K562 (cell line): ENCODE measurements around the gene NDUFB8. TPM values are rescaled to one million over a fixed set of nuclear protein-coding genes. Genes with fewer than 3 reads are reported as not detected.
A peak's percentile ranks its signal among the peaks of the same experiment; 100 is the strongest.

ENCODE experiments used
- ARID2 ChIP-seq: fragments of 450-650 bp; IDR thresholded peaks from 2 replicates; pipeline ENCODE4 v1.6.1; 2017; ENCODE audit warnings: antibody characterized with exemption, mild to moderate bottlenecking
- BDP1 ChIP-seq: IDR thresholded peaks from 3 replicates; pipeline ENCODE4 v1.6.1; 2011; ENCODE audit not compliant: insufficient read length, insufficient read depth
- CBFA2T2 ChIP-seq: fragments of 450-650 bp; conservative IDR thresholded peaks from 2 replicates; pipeline ENCODE4 v1.6.1; 2017; ENCODE audit warnings: mild to moderate bottlenecking
- CBFB ChIP-seq: sonication (generic); formaldehyde crosslinking; IDR thresholded peaks from 2 replicates; pipeline ENCODE4 v1.4.0; 2020; ENCODE audit warnings: mild to moderate bottlenecking, missing genetic modification reagents
- COPS2 ChIP-seq: fragments of 450-650 bp; conservative IDR thresholded peaks from 2 replicates; pipeline ENCODE4 v1.6.1; 2016; ENCODE audit warnings: mild to moderate bottlenecking, moderate library complexity
- ELK1 ChIP-seq: sonication (generic); formaldehyde crosslinking; IDR thresholded peaks from 2 replicates; pipeline ENCODE4 v1.8.1; 2022; ENCODE audit warnings: missing genetic modification reagents
- ETV5 ChIP-seq: sonication (generic); formaldehyde crosslinking; IDR thresholded peaks from 2 replicates; pipeline ENCODE4 v1.4.0; 2020; ENCODE audit warnings: low read depth, mild to moderate bottlenecking, missing genetic modification reagents
- FOSL1 ChIP-seq: fragments of 200-800 bp; sonication (Bioruptor generic); conservative IDR thresholded peaks from 2 replicates; pipeline ENCODE4 v1.6.1; 2016; ENCODE audit warnings: missing genetic modification characterization, missing compliant biosample characterization
- HDAC8 ChIP-seq: fragments of 450-650 bp; IDR thresholded peaks from 2 replicates; pipeline ENCODE4 v1.6.1; 2016; ENCODE audit warnings: mild to moderate bottlenecking, missing genetic modification characterization, moderate library complexity, missing compliant biosample characterization
- LEF1 ChIP-seq: fragments of 450-650 bp; IDR thresholded peaks from 2 replicates; pipeline ENCODE4 v1.6.1; 2016; ENCODE audit warnings: mild to moderate bottlenecking
- MCM2 ChIP-seq: fragments of 450-650 bp; IDR thresholded peaks from 2 replicates; pipeline ENCODE4 v1.6.1; 2017; ENCODE audit warnings: low read depth, mild to moderate bottlenecking
- MED1 ChIP-seq: sonication (generic); formaldehyde crosslinking; IDR thresholded peaks from 2 replicates; pipeline ENCODE4 v1.8.1; 2023; ENCODE audit warnings: missing genetic modification reagents, borderline replicate concordance
- MEIS2 ChIP-seq: fragments of 450-650 bp; IDR thresholded peaks from 2 replicates; pipeline ENCODE4 v1.6.1; 2014; ENCODE audit warnings: mild to moderate bottlenecking; ENCODE audit not compliant: partially characterized antibody
- NUFIP1 ChIP-seq: fragments of 450-650 bp; IDR thresholded peaks from 2 replicates; pipeline ENCODE4 v1.6.1; 2018; ENCODE audit not compliant: partially characterized antibody
- PCBP1 ChIP-seq: fragments of 200-400 bp; formaldehyde crosslinking; IDR thresholded peaks from 2 replicates; pipeline ENCODE4 v1.6.1; 2018; ENCODE audit warnings: mild to moderate bottlenecking, low read depth, low read length; ENCODE audit not compliant: poor library complexity, severe bottlenecking
- POLR2AphosphoS2 ChIP-seq: IDR thresholded peaks from 2 replicates; pipeline ENCODE4 v1.6.1; 2012; ENCODE audit warnings: low read length, improper control_type of control experiment
- RBM22 ChIP-seq: fragments of 200-400 bp; formaldehyde crosslinking; IDR thresholded peaks from 2 replicates; pipeline ENCODE4 v1.6.1; 2018; ENCODE audit warnings: low read length, low read depth; ENCODE audit not compliant: poor library complexity, severe bottlenecking
- SETDB1 ChIP-seq: IDR thresholded peaks from one replicate; pipeline ENCODE4 v1.6.1; 2012; ENCODE audit warnings: low read length, control low read depth, inconsistent platforms
- ZBTB5 ChIP-seq: fragments of 450-650 bp; IDR thresholded peaks from 2 replicates; pipeline ENCODE4 v1.6.1; 2017; ENCODE audit warnings: antibody characterized with exemption
- ZKSCAN8 ChIP-seq: fragments of 200-800 bp; sonication (Bioruptor generic); IDR thresholded peaks from 2 replicates; pipeline ENCODE4 v1.6.1; 2016; ENCODE audit warnings: missing genetic modification characterization, missing compliant biosample characterization
- ZNF57 ChIP-seq: fragments of 450-650 bp; formaldehyde crosslinking; IDR thresholded peaks from 2 replicates; pipeline ENCODE4 v1.4.0; 2020; ENCODE audit warnings: mild to moderate bottlenecking, moderate library complexity
- polyA plus RNA-seq, 8 experiments: library from polyadenylated mRNA; depleted of rRNA in 4 of 8; stranded (reverse) in 5 of 8; unstranded in 3 of 8; fragments of >200 nt; fragmentation: Nextera tagmentation in 2 of 8; fragmentation: Illumina TruSeq in 1 of 8; extraction: Ambion mirVana in 2 of 8; extraction: Trizol in 1 of 8; gene quantifications; 2 replicates each; pipeline versions ENCODE4 v1.2.1 to v1.2.3, GENCODE V29; 2011 to 2014; ENCODE audit warnings: inconsistent platforms in 1 of 8, missing spikeins in 1 of 8
- total RNA-seq, 7 experiments: library from RNA; depleted of rRNA in 6 of 7; stranded (reverse); fragments of >200 nt in 6 of 7; fragmentation: Illumina TruSeq in 2 of 7; extraction: Trizol in 2 of 7; gene quantifications; 2 replicates each; pipeline versions ENCODE4 v1.2.1 to v1.2.3, GENCODE V29; 2011 to 2021; ENCODE audit warnings: low replicate concordance in 1 of 7
- TF ChIP-seq, protein P1 (sequence below): fragments of 450-650 bp; formaldehyde crosslinking; IDR thresholded peaks from 2 replicates; pipeline ENCODE4 v1.4.0; 2020; ENCODE audit warnings: mild to moderate bottlenecking, moderate library complexity
- TF ChIP-seq, protein P2 (sequence below): fragments of 250-450 bp; sonication (Bioruptor Pico); IDR thresholded peaks from 2 replicates; pipeline ENCODE4 v1.8.0; 2021; ENCODE audit warnings: borderline replicate concordance, mild to moderate bottlenecking, moderate library complexity; ENCODE audit not compliant: poor library complexity, severe bottlenecking

Gene NDUFB8
- total and polyA plus RNA-seq, 9 of the 15 experiments (the other 6 are each of a cell fraction or from before 2014, with no cell fraction given): 131 to 360 (median 199) TPM

- TF ChIP-seq SETDB1 (no peak), FOSL1 (tag) (no peak), BDP1 (no peak), CBFA2T2 (no peak), ZNF57 (no peak), CBFB (CRISPR knock-in tag) (no peak), HDAC8 (tag) (no peak), POLR2AphosphoS2 (no peak), ETV5 (CRISPR knock-in tag) (peak; percentile 77), ZBTB5 (no peak), NUFIP1 (no peak), PCBP1 (no peak), ELK1 (CRISPR knock-in tag) (no peak), LEF1 (no peak), MEIS2 (no peak), ARID2 (no peak), COPS2 (no peak), MED1 (CRISPR knock-in tag) (no peak), RBM22 (no peak), ZKSCAN8 (CRISPR knock-in tag) (no peak), MCM2 (no peak)
- TF ChIP-seq, protein P1, sequence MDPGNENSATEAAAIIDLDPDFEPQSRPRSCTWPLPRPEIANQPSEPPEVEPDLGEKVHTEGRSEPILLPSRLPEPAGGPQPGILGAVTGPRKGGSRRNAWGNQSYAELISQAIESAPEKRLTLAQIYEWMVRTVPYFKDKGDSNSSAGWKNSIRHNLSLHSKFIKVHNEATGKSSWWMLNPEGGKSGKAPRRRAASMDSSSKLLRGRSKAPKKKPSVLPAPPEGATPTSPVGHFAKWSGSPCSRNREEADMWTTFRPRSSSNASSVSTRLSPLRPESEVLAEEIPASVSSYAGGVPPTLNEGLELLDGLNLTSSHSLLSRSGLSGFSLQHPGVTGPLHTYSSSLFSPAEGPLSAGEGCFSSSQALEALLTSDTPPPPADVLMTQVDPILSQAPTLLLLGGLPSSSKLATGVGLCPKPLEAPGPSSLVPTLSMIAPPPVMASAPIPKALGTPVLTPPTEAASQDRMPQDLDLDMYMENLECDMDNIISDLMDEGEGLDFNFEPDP: no peak
- TF ChIP-seq, protein P2, sequence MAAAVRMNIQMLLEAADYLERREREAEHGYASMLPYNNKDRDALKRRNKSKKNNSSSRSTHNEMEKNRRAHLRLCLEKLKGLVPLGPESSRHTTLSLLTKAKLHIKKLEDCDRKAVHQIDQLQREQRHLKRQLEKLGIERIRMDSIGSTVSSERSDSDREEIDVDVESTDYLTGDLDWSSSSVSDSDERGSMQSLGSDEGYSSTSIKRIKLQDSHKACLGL: no peak
Measured at GRCh38 chr10:100535715-100536353, 6.2 kb upstream of the NDUFB8 start, which contains the start of gene HIF1AN (continued).
